Activated naive CD4-positive, alpha-beta T cell treated with Interleukin-2 at 50 U/mL for 16 hours (primary cell): ENCODE results near the gene COPB2.
"Not testable (repeated sequence)": the region's sequence is repeated elsewhere in the genome, so short reads cannot be mapped to it uniquely, and the experiment has no call there.

Experiments used
- DNase-seq: peaks from one replicate; pipeline ENCODE4 v3.0.0-alpha.2; 2020

Gene COPB2

GRCh38 chr3:139378587-139379241 lies 10.7 kb downstream of the COPB2 start:
- no peak for DNase-seq

- DNase-seq: no peak
These were observed 12.1 kb downstream of the COPB2 start for GRCh38 chr3:139377378-139377777.

- DNase-seq: no peak
These were observed 15.3 kb downstream of the COPB2 start for GRCh38 chr3:139374099-139374498.

- no peak for DNase-seq
These were observed 24.9 kb downstream of the COPB2 start for GRCh38 chr3:139364549-139364948.

GRCh38 chr3:139361276-139361675 lies 28.2 kb downstream of the COPB2 start:
- DNase-seq: no peak

- no peak for DNase-seq
These were observed 30.4 kb downstream of the COPB2 start for GRCh38 chr3:139358841-139359562.

GRCh38 chr3:139357899-139358298 lies 31.5 kb downstream of the COPB2 start:
- no peak for DNase-seq

GRCh38 chr3:139355891-139356290 lies 33.6 kb downstream of the COPB2 start:
- DNase-seq: no peak

- DNase-seq: no peak
These were observed 34.0 kb downstream of the COPB2 start for GRCh38 chr3:139355476-139355875.

GRCh38 chr3:139354661-139355060 lies 34.8 kb downstream of the COPB2 start:
- DNase-seq: no peak

GRCh38 chr3:139353920-139354556 lies 35.4 kb downstream of the COPB2 start:
- no peak for DNase-seq

GRCh38 chr3:139346771-139347170 lies 42.7 kb downstream of the COPB2 start:
- DNase-seq: no peak

- DNase-seq: peak; percentile 83
These were observed 45.3 kb downstream of the COPB2 start, which contains the start of gene MRPS22 for GRCh38 chr3:139343895-139344856. Gene MRPS22 (plus strand): TSS chr3:139344020. CDS start chr3:139344027, 7 bp downstream.

- DNase-seq: no peak
These were observed 47.4 kb downstream of the COPB2 start for GRCh38 chr3:139342054-139342453.

GRCh38 chr3:139340784-139341183 lies 48.7 kb downstream of the COPB2 start:
- DNase-seq: no peak

- DNase-seq: peak; percentile 11
These were observed 50.1 kb downstream of the COPB2 start for GRCh38 chr3:139339219-139339906.

GRCh38 chr3:139338405-139338804 lies 51.0 kb downstream of the COPB2 start:
- no peak for DNase-seq

- DNase-seq: not testable (repeated sequence)
These were observed 54.8 kb downstream of the COPB2 start for GRCh38 chr3:139334675-139335074.

- no peak for DNase-seq
These were observed 57.4 kb downstream of the COPB2 start for GRCh38 chr3:139332092-139332491.

- peak; percentile 90 for DNase-seq
These were observed 60.0 kb downstream of the COPB2 start for GRCh38 chr3:139329364-139329850.

GRCh38 chr3:139328356-139328755 lies 61.1 kb downstream of the COPB2 start:
- DNase-seq: no peak

GRCh38 chr3:139327861-139328260 lies 61.6 kb downstream of the COPB2 start:
- DNase-seq: no peak
